Measurements from ENCODE around the gene TMPRSS2. TPM values are rescaled to one million over a fixed set of nuclear protein-coding genes. Genes with fewer than 3 reads are reported as not detected.

The TMPRSS2 gene
- total and polyA plus RNA-seq, 2 donors (not counting 3 experiments of a cell fraction or from before 2014, with no cell fraction given), result not detected

GRCh38 chr21:41520560-41521442 is 12.8 kb upstream of the TMPRSS2 start:
- Histone ChIP-seq H3K36me3 (ENCODE audit: control insufficient read depth in 2 of 2, extremely low read depth in 1 of 2, insufficient read depth in 2 of 2, low read length in 2 of 2) (no peaks in the 10 kb centered on the region), H3K4me3 (replicated peaks in 1 of 3; ENCODE audit: insufficient read depth in 1 of 3, low read depth in 1 of 3, low read length in 3 of 3) (no peak overlapping the region), H3K9me1 (replicated peaks; ENCODE audit: control insufficient read depth, extremely low read depth, insufficient read depth, low read length) (no peaks in the 10 kb centered on the region), H2AFZ (ENCODE audit: low read depth, low read length) (no peak overlapping the region), H3K9ac (replicated peaks; ENCODE audit: extremely low read depth, insufficient read depth, low read length) (no peak overlapping the region), H3K9me3 (replicated peaks; ENCODE audit: control insufficient read depth, insufficient read depth, low read length) (no peaks in the 10 kb centered on the region), H3K4me1 (ENCODE audit: control insufficient read depth, extremely low read depth, insufficient read depth, low read length) (no peaks in the 10 kb centered on the region), H3K27ac (ENCODE audit: insufficient read depth, low read depth, low read length) (no peak overlapping the region), H4K20me1 (replicated peaks; ENCODE audit: control insufficient read depth, extremely low read depth, insufficient read depth, low read length) (no peaks in the 10 kb centered on the region), H3K4me2 (ENCODE audit: insufficient read depth, low read length) (no peak overlapping the region), H3K27me3 (ENCODE audit: control insufficient read depth in 2 of 2, insufficient read depth in 2 of 2, low read length in 2 of 2) (no peaks in the 10 kb centered on the region), H3K79me2 (ENCODE audit: control insufficient read depth, insufficient read depth, low read length) (no peaks in the 10 kb centered on the region)
- ChIA-PET POLR2A (no interaction called here), CTCF (no interaction called here)
- TF ChIP-seq GATA2 (IDR thresholded peaks at IDR 0.05; ENCODE audit: insufficient read depth, insufficient read length, low read depth, low read length), result no peak
- TF ChIP-seq POLR2A (IDR thresholded peaks at IDR 0.05; ENCODE audit: low read depth, low read length), result no peak
- no peak for TF ChIP-seq EZH2 (IDR thresholded peaks at IDR 0.05; ENCODE audit: borderline replicate concordance, low read depth, low read length, severe bottlenecking)
- no peak for TF ChIP-seq CTCF (IDR thresholded peaks at IDR 0.05; ENCODE audit: extremely low read depth in 1 of 2, insufficient read depth in 1 of 2, low read depth in 1 of 2, low read length in 2 of 2)
- no peak for TF ChIP-seq FOS (IDR thresholded peaks at IDR 0.05; ENCODE audit: borderline replicate concordance, insufficient read depth, low read length)
- TF ChIP-seq MYC (IDR thresholded peaks at IDR 0.05; ENCODE audit: low read depth, low read length), result no peak
- TF ChIP-seq JUN (IDR thresholded peaks at IDR 0.05; ENCODE audit: borderline replicate concordance, insufficient read depth, insufficient read length, low read depth), result no peak
- TF ChIP-seq MAX (IDR thresholded peaks at IDR 0.05; ENCODE audit: insufficient read depth, insufficient read length), result no peak
- TF ChIP-seq POLR2AphosphoS5 (IDR thresholded peaks at IDR 0.05; ENCODE audit: insufficient read depth, low read depth, low read length), result no peak
- dilution Hi-C loops (cut with MboI; ENCODE audit: extremely low pct_ligation_motif_present, low sequenced_read_pairs), result no loop called here
- FAIRE-seq (no peak), DNase-seq (ENCODE audit: low read depth, low spot score) (no peak)
- BruUV-seq (replicated peaks), result no TSS peak
- intact Hi-C loops (cut with micrococcal nuclease), result no loop called here

All from endothelial cell of umbilical vein (primary cell).